ENCODE measurements around the gene ZNHIT2. TPM values are rescaled to one million over a fixed set of nuclear protein-coding genes. Genes with fewer than 3 reads are reported as not detected.

The ZNHIT2 gene
- total RNA-seq, 1 experiment from 2014 or later, result 27.1 TPM

GRCh38 chr11:65090628-65091027 lies 26.9 kb downstream of the ZNHIT2 start:
- ATAC-seq (no peak), DNase-seq (ENCODE audit: low read depth, low spot score) (no peak)
- Histone ChIP-seq H3K4me1 (ENCODE audit: control insufficient read depth, insufficient read depth, low read length) (no peaks in the 10 kb centered on the region), H3K27me3 (ENCODE audit: control insufficient read depth, insufficient read depth, low read length) (no peaks in the 10 kb centered on the region), H3K36me3 (ENCODE audit: control insufficient read depth, insufficient read depth, low read length) (no peaks in the 10 kb centered on the region), H3K9me3 (ENCODE audit: control insufficient read depth, insufficient read depth, low read depth, low read length) (no peaks in the 10 kb centered on the region), H3K4me3 (ENCODE audit: low read depth in 2 of 2, low read length in 2 of 2) (no peak overlapping the region), H3K27ac (ENCODE audit: low read length) (no peak overlapping the region)
- ChIA-PET POLR2A (no interaction called here), CTCF (no interaction called here)
- no peak for TF ChIP-seq SIN3A (IDR thresholded peaks at IDR 0.05; ENCODE audit: borderline replicate concordance, insufficient read depth, low read depth, low read length)
- TF ChIP-seq TCF7L2 (IDR thresholded peaks at IDR 0.05; ENCODE audit: low read depth, low read length), result no peak
- TF ChIP-seq POLR2AphosphoS5 (IDR thresholded peaks at IDR 0.05; ENCODE audit: low read depth, low read length), result no peak
- TF ChIP-seq CTCF (IDR thresholded peaks at IDR 0.05), result no peak
- no peak for TF ChIP-seq REST (IDR thresholded peaks at IDR 0.05; ENCODE audit: insufficient read depth in 1 of 2, low read depth in 2 of 2, low read length in 1 of 2)
- intact Hi-C loops (cut with micrococcal nuclease; ENCODE audit: unreplicated experiment) (no loop called here), in situ Hi-C loops (cut with HindIII; ENCODE audit: low pct_unique_long_range_greater_than_20kb, low sequenced_read_pairs) (no loop called here)
- no TSS peak for BruUV-seq (replicated peaks)

- ATAC-seq (no peak), DNase-seq (ENCODE audit: low read depth, low spot score) (no peak)
- POLR2A ChIA-PET, result interaction anchor here (0.6 kb wide), 1 partner anchor 41 kb away, joined by 3 read pairs; no protein-coding TSS in a partner anchor
- H3K27me3 ChIP-seq (ENCODE audit: control insufficient read depth, insufficient read depth, low read length), result no peaks in the 10 kb centered on the region
- H3K4me1 ChIP-seq (ENCODE audit: control insufficient read depth, insufficient read depth, low read length), result peaks cover 7% of the 10 kb centered on the region; the same call in 1 of the 2 replicates
- no peak overlapping the region for H3K4me3 ChIP-seq (ENCODE audit: low read depth in 2 of 2, low read length in 2 of 2)
- in situ Hi-C loops (cut with HindIII; ENCODE audit: low pct_unique_long_range_greater_than_20kb, low sequenced_read_pairs) (no loop called here), intact Hi-C loops (cut with micrococcal nuclease; ENCODE audit: unreplicated experiment) (no loop called here)
- no TSS peak for BruUV-seq (replicated peaks)
- CTCF ChIA-PET, result no interaction called here
- H3K36me3 ChIP-seq (ENCODE audit: control insufficient read depth, insufficient read depth, low read length), result peaks cover 3% of the 10 kb centered on the region; the same call in 1 of the 2 replicates
- no peaks in the 10 kb centered on the region for H3K9me3 ChIP-seq (ENCODE audit: control insufficient read depth, insufficient read depth, low read depth, low read length)
- no peak overlapping the region for H3K27ac ChIP-seq (ENCODE audit: low read length)
- TF ChIP-seq SIN3A (IDR thresholded peaks at IDR 0.05; ENCODE audit: borderline replicate concordance, insufficient read depth, low read depth, low read length) (no peak), REST (IDR thresholded peaks at IDR 0.05; ENCODE audit: insufficient read depth in 1 of 2, low read depth in 2 of 2, low read length in 1 of 2) (no peak), CTCF (IDR thresholded peaks at IDR 0.05) (no peak), POLR2AphosphoS5 (IDR thresholded peaks at IDR 0.05; ENCODE audit: low read depth, low read length) (no peak), TCF7L2 (IDR thresholded peaks at IDR 0.05; ENCODE audit: low read depth, low read length) (no peak)
Measured at GRCh38 chr11:65089621-65090020, 27.9 kb downstream of the ZNHIT2 start.

All from Panc1 (cell line).